NCI-H748 treated with DMSO at 0.1 percent for 48 hours (cell line): Measurements from ENCODE around the gene HDGFL2.

Experiments used
- DNase-seq: peaks from one replicate; lab custom pipeline; 2025; lab: John Stamatoyannopoulos, UW

The HDGFL2 gene

GRCh38 chr19:4445963-4446703, 26.0 kb upstream of the HDGFL2 start:
- no peak for DNase-seq

GRCh38 chr19:4446704-4447200, 25.3 kb upstream of the HDGFL2 start:
- no peak for DNase-seq

DNA sequence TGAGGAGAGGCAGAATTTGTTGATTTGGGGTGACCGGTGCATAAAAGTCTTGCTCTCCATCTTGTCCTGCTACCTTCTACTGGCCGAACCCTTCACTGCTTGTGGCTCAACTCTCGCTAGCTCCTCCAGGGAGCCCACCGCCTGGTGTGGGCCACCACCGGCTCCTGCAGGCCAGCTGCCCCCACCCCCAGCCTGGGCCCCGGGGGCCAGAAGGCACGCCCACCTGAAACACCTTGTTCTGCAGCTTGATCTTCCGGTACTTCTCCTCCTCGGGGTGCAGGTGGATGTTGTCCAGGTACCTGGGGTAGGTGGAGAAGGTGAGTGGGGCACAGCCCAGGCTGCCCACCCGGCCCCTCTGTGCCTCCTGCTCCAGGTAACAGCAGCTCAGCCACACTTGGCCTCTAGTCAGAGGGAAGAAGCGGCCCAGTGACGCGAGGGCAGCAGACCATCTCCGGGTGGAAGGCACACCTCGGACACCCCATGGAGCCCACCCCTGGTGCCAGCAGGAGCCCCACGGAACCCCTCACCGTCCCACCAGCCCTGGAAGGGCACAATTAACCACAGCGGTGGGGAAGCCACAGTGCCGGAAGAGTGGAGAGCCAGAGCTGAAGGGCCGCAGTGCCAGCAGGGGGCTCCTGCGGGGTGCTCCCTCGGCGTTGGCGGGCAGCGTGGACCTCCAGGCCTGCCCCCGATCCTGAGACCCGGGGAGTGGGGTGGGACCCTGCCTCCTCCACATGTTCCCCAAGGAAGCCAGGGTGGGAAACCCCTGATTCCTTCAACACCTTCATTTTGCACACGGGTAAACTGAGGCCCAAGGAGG, 24.6 kb upstream of the HDGFL2 start:
- DNase-seq = no peak

GRCh38 chr19:4448147-4448985, 23.7 kb upstream of the HDGFL2 start:
- DNase-seq = no peak

DNA sequence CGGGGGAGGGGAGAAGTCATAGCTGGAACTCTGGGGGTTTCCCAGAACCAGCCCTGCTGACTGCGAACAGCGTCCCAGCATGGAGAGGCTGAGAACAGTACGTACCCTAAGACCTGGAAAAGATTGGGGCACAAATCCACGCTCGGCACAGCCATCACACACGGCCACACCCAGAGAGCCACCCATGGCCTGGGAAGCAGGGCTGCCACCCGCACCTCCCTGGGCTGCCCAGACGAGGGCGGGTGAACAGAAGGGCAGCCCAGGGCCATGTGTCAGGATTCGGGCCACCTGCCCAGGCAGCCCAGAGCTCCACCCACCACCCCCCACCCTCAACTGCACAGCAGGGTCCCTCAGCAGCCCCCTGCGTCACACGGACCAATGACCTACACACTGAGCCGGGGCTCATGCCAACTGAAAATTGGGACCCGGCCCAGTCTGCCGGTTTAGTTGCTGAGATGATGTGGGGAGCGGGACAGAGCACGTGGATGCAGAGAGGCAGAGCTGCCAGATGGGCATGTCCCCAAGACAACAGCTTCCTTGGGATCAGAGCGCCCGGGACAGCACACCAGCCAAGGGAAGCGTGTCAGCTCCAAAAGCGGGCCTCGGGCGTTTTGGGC, 23.0 kb upstream of the HDGFL2 start:
- no peak for DNase-seq

- no peak for DNase-seq
Observed at GRCh38 chr19:4449639-4450028, 22.5 kb upstream of the HDGFL2 start.

DNA sequence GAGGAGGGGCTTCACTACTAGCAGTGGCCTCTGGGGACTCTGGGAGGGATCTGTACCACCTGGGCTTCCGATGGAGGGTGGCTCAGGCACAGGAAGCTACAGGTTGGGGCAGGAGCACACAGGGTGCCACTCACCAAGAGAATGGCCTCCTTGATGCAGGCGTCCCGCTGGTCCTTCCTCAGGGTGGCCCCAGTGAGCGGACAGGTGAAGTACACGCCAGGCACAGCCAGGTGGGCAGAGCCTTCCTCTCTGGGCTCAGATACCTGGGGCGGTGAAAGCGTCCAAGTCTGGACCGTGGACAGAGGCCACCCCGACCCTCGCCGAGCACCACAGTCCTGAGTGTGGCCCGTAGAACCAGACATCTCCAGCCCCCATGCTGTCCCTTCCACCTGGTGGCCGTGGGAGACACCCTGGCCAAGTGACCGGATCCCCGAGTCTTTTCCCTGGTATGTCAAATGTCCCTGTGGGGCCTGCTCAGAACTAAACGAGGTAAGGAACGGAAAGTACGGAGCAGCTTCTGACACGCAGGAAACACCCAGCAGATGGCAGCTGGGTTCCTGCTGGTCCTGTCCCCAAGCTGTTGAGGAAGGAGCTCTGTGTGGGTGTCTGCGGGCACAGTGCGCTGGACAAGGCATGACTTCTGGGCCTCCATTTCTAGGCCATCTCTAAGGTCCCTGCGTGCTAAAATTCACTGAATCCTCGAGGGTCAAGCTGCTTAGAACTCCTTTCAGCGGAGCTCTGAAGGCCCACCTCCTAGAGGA, 19.7 kb upstream of the HDGFL2 start:
- DNase-seq = no peak

DNA sequence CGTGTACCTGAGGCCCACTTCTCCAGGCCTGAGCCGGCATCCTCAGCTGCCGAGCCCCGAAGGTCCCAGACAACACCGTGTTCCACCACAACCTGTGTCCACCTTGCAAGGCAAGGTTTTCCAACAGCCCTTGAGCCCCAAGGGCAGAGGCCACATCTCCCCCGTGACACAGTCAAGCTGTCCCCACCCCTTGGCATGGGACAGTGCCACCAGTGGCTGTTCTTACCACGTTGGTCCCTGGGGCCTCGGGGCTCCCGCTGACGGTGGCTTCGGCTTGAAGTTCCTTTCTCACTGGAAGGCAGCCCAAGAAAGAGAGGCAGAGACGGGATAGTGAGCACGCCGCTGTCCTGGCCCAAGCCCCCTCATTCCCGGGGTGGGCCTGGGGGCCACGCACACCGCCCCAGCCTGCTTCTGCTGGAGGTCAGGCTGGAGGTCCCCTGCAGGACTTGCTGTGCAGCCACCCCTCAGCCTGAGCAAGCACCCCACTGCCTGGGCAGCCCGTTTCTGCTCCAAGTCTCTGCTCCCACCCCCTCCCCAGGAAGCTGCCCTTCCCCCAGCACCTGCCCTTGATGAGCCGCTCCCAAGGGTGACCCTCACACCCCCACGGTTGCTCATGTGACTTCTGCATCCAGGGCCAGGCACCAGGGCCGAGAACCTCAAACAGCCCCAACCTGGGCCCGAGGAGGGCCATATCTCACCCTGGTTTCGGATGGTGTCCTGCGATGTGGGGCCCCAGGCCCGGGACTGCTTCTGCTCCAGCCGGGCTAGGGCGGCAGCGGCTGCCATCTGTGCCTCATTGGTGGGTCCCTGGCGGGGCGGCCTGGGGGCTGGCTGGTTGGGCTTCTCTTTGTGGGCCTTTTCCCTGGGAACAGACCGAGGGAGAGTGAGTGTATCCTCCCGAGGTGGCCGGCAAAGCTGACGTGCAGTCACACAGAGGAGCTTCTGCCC, 18.6 kb upstream of the HDGFL2 start:
- no peak for DNase-seq

- no peak for DNase-seq
Observed at GRCh38 chr19:4454747-4455718, 17.1 kb upstream of the HDGFL2 start.

- DNase-seq = no peak
Observed at GRCh38 chr19:4455719-4456475, 16.2 kb upstream of the HDGFL2 start.

DNA sequence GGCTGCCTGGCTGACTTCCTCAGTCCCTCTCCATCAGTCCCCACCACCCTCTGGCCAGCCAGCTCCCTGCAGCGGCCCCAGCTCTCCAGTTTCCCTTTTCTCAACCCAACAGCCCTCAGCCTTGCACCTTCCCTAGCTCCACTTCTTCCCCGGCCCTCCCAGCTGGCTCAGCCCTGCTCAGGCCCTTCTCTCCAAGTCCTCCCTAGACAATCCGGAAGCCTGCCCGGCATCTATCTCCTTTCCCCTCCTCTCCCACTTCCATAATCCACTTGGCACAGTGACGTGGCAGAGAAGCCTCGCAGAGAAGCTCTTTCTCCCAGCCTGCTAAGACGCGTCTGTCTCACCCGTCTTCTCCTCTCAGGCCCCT, 15.6 kb upstream of the HDGFL2 start:
- DNase-seq = no peak

GRCh38 chr19:4456843-4457653, 15.0 kb upstream of the HDGFL2 start:
- peak; percentile 19 for DNase-seq

GRCh38 chr19:4457654-4458395, 14.3 kb upstream of the HDGFL2 start, which contains the start of gene UBXN6:
UBXN6 (minus strand) TSS chr19:4457794; CDS start chr19:4457697, 97 bp downstream.
- peak; percentile 92 for DNase-seq

DNA sequence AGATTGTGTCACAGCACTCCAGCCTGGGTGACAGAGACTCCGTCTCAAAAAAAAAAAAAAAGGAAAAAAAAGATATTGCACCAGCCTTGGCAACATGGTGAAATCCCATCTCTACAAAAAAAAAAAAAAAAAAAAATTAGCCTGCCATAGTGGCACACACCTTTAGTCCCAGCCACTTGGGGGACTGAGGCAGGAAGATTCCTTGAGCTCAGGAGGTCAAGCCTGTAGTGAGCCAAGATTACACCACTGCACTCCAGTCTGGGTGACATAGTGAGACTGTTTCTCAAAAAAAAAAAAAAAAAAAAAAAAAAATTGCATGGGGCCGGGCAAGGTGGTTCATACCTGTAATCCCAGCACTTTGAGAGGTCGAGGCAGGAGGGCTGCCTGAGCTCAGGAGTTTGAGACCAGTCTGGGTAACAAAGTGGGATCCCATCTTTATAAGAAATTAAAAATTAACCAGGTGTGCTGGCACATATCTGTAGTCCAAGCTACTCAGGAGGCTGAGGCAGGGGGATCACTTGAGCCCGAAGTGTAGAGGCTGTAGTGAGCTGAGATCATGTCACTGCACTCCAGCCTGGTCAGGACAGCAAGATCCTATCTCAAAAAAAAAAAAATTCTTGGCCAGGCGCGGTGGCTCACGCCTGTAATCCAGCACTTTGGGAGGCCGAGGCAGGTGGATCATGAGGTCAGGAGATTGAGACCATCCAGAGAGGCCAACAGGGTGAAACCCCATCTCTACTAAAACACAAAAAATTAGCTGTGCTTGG, 7.1 kb upstream of the HDGFL2 start:
- no peak for DNase-seq

GRCh38 chr19:4467835-4468234, 4.3 kb upstream of the HDGFL2 start:
- DNase-seq = no peak
